Activated naive CD8-positive, alpha-beta T cell treated with anti-CD3 and anti-CD28 coated beads, Interleukin-2, amount 50 U/mL, for 24 hours (primary cell): Measurements from ENCODE around the gene ZBTB7C.

Source experiments
- ATAC-seq: fragments of 150-1000 bp; cut with Tn5 transposase; one replicate; pipeline ENCODE4 v1.10.0; 2021
- DNase-seq: peaks from one replicate; pipeline ENCODE4 v3.0.0; 2021
- H3K27ac Mint-ChIP-seq: one replicate; pipeline ENCODE4 v1.8.0; 2021; ENCODE audit warnings: mild to moderate bottlenecking, mixed read lengths
- H3K27me3 Mint-ChIP-seq: one replicate; pipeline ENCODE4 v1.8.0; 2021; ENCODE audit warnings: mixed read lengths
- H3K36me3 Mint-ChIP-seq: one replicate; pipeline ENCODE4 v1.8.0; 2021; ENCODE audit warnings: low read depth, mixed read lengths
- H3K4me1 Mint-ChIP-seq: one replicate; pipeline ENCODE4 v1.8.0; 2021; ENCODE audit warnings: mixed read lengths
- H3K4me3 Mint-ChIP-seq: one replicate; pipeline ENCODE4 v1.8.0; 2021; ENCODE audit warnings: mild to moderate bottlenecking, moderate library complexity, mixed read lengths
- H3K9me3 Mint-ChIP-seq: one replicate; pipeline ENCODE4 v1.8.0; 2021; ENCODE audit warnings: mixed read lengths

ZBTB7C gene

GRCh38 chr18:48122376-48122775 lies 286.8 kb downstream of the ZBTB7C start:
- H3K36me3 Mint-ChIP-seq = no peaks in the 10 kb centered on the region
- H3K4me3 Mint-ChIP-seq = no peak overlapping the region
- peaks cover 18% of the 10 kb centered on the region for H3K27me3 Mint-ChIP-seq
- ATAC-seq (no peak), DNase-seq (no peak)
- H3K9me3 Mint-ChIP-seq = no peaks in the 10 kb centered on the region
- H3K4me1 Mint-ChIP-seq = peaks cover 16% of the 10 kb centered on the region
- no peak overlapping the region for H3K27ac Mint-ChIP-seq

GRCh38 chr18:48121752-48122151 lies 287.4 kb downstream of the ZBTB7C start:
- Mint-ChIP-seq H3K27ac (no peak overlapping the region), H3K36me3 (no peaks in the 10 kb centered on the region), H3K4me1 (peaks cover 16% of the 10 kb centered on the region), H3K9me3 (no peaks in the 10 kb centered on the region), H3K27me3 (peaks cover 15% of the 10 kb centered on the region), H3K4me3 (no peak overlapping the region)
- ATAC-seq (no peak), DNase-seq (no peak)

- no peak for ATAC-seq
- no peaks in the 10 kb centered on the region for H3K36me3 Mint-ChIP-seq
Measured at GRCh38 chr18:48119204-48119603, 290.0 kb downstream of the ZBTB7C start.

GRCh38 chr18:48116873-48117630 lies 292.1 kb downstream of the ZBTB7C start:
- no peaks in the 10 kb centered on the region for H3K9me3 Mint-ChIP-seq
- peaks cover 5% of the 10 kb centered on the region for H3K27me3 Mint-ChIP-seq
- ATAC-seq (no peak), DNase-seq (no peak)
- no peak overlapping the region for H3K4me3 Mint-ChIP-seq
- H3K27ac Mint-ChIP-seq = no peak overlapping the region
- no peaks in the 10 kb centered on the region for H3K36me3 Mint-ChIP-seq
- H3K4me1 Mint-ChIP-seq = no peaks in the 10 kb centered on the region

More at GRCh38 chr18:48119204-48119603, 290.0 kb downstream of the ZBTB7C start:
- DNase-seq = no peak
- no peaks in the 10 kb centered on the region for H3K9me3 Mint-ChIP-seq
- H3K4me3 Mint-ChIP-seq = no peak overlapping the region
- no peak overlapping the region for H3K27ac Mint-ChIP-seq
- peaks cover 7% of the 10 kb centered on the region for H3K27me3 Mint-ChIP-seq
- H3K4me1 Mint-ChIP-seq = peaks cover 1% of the 10 kb centered on the region

GRCh38 chr18:48116017-48116416 lies 293.2 kb downstream of the ZBTB7C start:
- no peak overlapping the region for H3K4me3 Mint-ChIP-seq
- DNase-seq = no peak
- no peaks in the 10 kb centered on the region for H3K4me1 Mint-ChIP-seq
- no peak for ATAC-seq
- no peaks in the 10 kb centered on the region for H3K36me3 Mint-ChIP-seq
- peaks cover 2% of the 10 kb centered on the region for H3K27me3 Mint-ChIP-seq
- no peak overlapping the region for H3K27ac Mint-ChIP-seq
- H3K9me3 Mint-ChIP-seq = no peaks in the 10 kb centered on the region

GRCh38 chr18:48113691-48114090 lies 295.5 kb downstream of the ZBTB7C start:
- Mint-ChIP-seq H3K27me3 (peaks cover 2% of the 10 kb centered on the region), H3K9me3 (no peaks in the 10 kb centered on the region), H3K4me1 (no peaks in the 10 kb centered on the region), H3K36me3 (no peaks in the 10 kb centered on the region), H3K4me3 (no peak overlapping the region), H3K27ac (no peak overlapping the region)
- no peak for DNase-seq
- no peak for ATAC-seq

GRCh38 chr18:48111587-48111986 lies 297.6 kb downstream of the ZBTB7C start:
- H3K27me3 Mint-ChIP-seq = peaks cover 7% of the 10 kb centered on the region
- no peak overlapping the region for H3K27ac Mint-ChIP-seq
- ATAC-seq = no peak
- DNase-seq = no peak
- no peaks in the 10 kb centered on the region for H3K36me3 Mint-ChIP-seq
- H3K4me3 Mint-ChIP-seq = no peak overlapping the region
- H3K9me3 Mint-ChIP-seq = no peaks in the 10 kb centered on the region
- H3K4me1 Mint-ChIP-seq = no peaks in the 10 kb centered on the region

GRCh38 chr18:48110797-48111196 lies 298.4 kb downstream of the ZBTB7C start:
- DNase-seq = no peak

GRCh38 chr18:48109961-48110493 lies 299.2 kb downstream of the ZBTB7C start:
- DNase-seq (no peak), ATAC-seq (no peak)
- H3K36me3 Mint-ChIP-seq = no peaks in the 10 kb centered on the region
- no peak overlapping the region for H3K4me3 Mint-ChIP-seq
- H3K27ac Mint-ChIP-seq = no peak overlapping the region
- H3K9me3 Mint-ChIP-seq = no peaks in the 10 kb centered on the region
- peaks cover 13% of the 10 kb centered on the region for H3K27me3 Mint-ChIP-seq
- no peaks in the 10 kb centered on the region for H3K4me1 Mint-ChIP-seq

More at GRCh38 chr18:48110797-48111196, 298.4 kb downstream of the ZBTB7C start:
- Mint-ChIP-seq H3K27ac (no peak overlapping the region), H3K4me1 (no peaks in the 10 kb centered on the region), H3K27me3 (peaks cover 13% of the 10 kb centered on the region), H3K36me3 (no peaks in the 10 kb centered on the region), H3K9me3 (no peaks in the 10 kb centered on the region), H3K4me3 (no peak overlapping the region)
- no peak for ATAC-seq

GRCh38 chr18:48108136-48108535 lies 301.0 kb downstream of the ZBTB7C start:
- Mint-ChIP-seq H3K27me3 (peaks cover 15% of the 10 kb centered on the region), H3K27ac (no peak overlapping the region), H3K9me3 (no peaks in the 10 kb centered on the region)

GRCh38 chr18:48106976-48107781 lies 302.0 kb downstream of the ZBTB7C start:
- ATAC-seq = no peak
- Mint-ChIP-seq H3K27ac (no peak overlapping the region), H3K4me1 (no peaks in the 10 kb centered on the region), H3K4me3 (no peak overlapping the region), H3K36me3 (no peaks in the 10 kb centered on the region), H3K9me3 (no peaks in the 10 kb centered on the region), H3K27me3 (peaks cover 21% of the 10 kb centered on the region)
- DNase-seq = no peak

More at GRCh38 chr18:48108136-48108535, 301.0 kb downstream of the ZBTB7C start:
- DNase-seq (no peak), ATAC-seq (no peak)
- Mint-ChIP-seq H3K36me3 (no peaks in the 10 kb centered on the region), H3K4me1 (no peaks in the 10 kb centered on the region), H3K4me3 (no peak overlapping the region)

GRCh38 chr18:48106498-48106897 lies 302.7 kb downstream of the ZBTB7C start:
- Mint-ChIP-seq H3K9me3 (no peaks in the 10 kb centered on the region), H3K4me3 (no peak overlapping the region), H3K27me3 (peaks cover 21% of the 10 kb centered on the region), H3K27ac (no peak overlapping the region), H3K4me1 (no peaks in the 10 kb centered on the region), H3K36me3 (no peaks in the 10 kb centered on the region)
- no peak for ATAC-seq
- DNase-seq = no peak

GRCh38 chr18:48105317-48105716 lies 303.9 kb downstream of the ZBTB7C start:
- Mint-ChIP-seq H3K36me3 (no peaks in the 10 kb centered on the region), H3K4me3 (no peak overlapping the region), H3K27me3 (peaks cover 25% of the 10 kb centered on the region), H3K4me1 (no peaks in the 10 kb centered on the region), H3K9me3 (no peaks in the 10 kb centered on the region), H3K27ac (no peak overlapping the region)
- ATAC-seq (no peak), DNase-seq (no peak)

- Mint-ChIP-seq H3K4me1 (no peaks in the 10 kb centered on the region), H3K27me3 (peaks cover 29% of the 10 kb centered on the region), H3K9me3 (no peaks in the 10 kb centered on the region), H3K36me3 (no peaks in the 10 kb centered on the region), H3K4me3 (no peak overlapping the region), H3K27ac (no peak overlapping the region)
- ATAC-seq = no peak
- DNase-seq = no peak
Measured at GRCh38 chr18:48104705-48105104, 304.5 kb downstream of the ZBTB7C start.

- DNase-seq = no peak
- no peak for ATAC-seq
- H3K4me1 Mint-ChIP-seq = no peaks in the 10 kb centered on the region
- no peak overlapping the region for H3K4me3 Mint-ChIP-seq
- H3K27ac Mint-ChIP-seq = no peak overlapping the region
- no peaks in the 10 kb centered on the region for H3K36me3 Mint-ChIP-seq
- H3K9me3 Mint-ChIP-seq = no peaks in the 10 kb centered on the region
- peaks cover 21% of the 10 kb centered on the region for H3K27me3 Mint-ChIP-seq
Measured at GRCh38 chr18:48100651-48101165, 308.5 kb downstream of the ZBTB7C start.
